T-cell (primary cell): ENCODE results near the gene ADD3. TPM values are rescaled to one million over a fixed set of nuclear protein-coding genes. Genes with fewer than 3 reads are reported as not detected.
A peak's percentile ranks its signal among the peaks of the same experiment; 100 is the strongest.

Experiments
- ATAC-seq, 4 experiments: fragments of 200-7000 bp in 3 of 4; fragments of 150-1000 bp in 1 of 4; cut with Tn5 transposase; replicated peaks in 1 of 4; 1 replicate in 3 of 4; 2 replicates in 1 of 4; pipeline ENCODE4 v1.10.0; 2021; ENCODE audit warnings: moderate library complexity in 3 of 4, mild to moderate bottlenecking in 2 of 4, moderate number of reproducible peaks in 1 of 4
- CTCF ChIA-PET, 2 donors: fragments of 300-600 bp; sonication (Branson Sonifier 250); formaldehyde crosslinking; loops; one replicate each; lab custom pipeline; 2022; ENCODE audit warnings: antibody characterized with exemption in 2 of 2; lab: Charles Lee
- POLR2A ChIA-PET, 2 donors: fragments of 300-600 bp; sonication (Branson Sonifier 250); formaldehyde crosslinking; loops; one replicate each; lab custom pipeline; 2022; ENCODE audit warnings: antibody characterized with exemption in 2 of 2; lab: Charles Lee
- DNase-seq, 35 experiments: peaks; one replicate each; pipeline versions ENCODE4 v3.0.0 to v3.0.0-alpha.2; 2013 to 2023
- H3K27ac ChIP-seq: one replicate; pipeline ENCODE4 v1.5.1; 2013; ENCODE audit warnings: low read length
- H3K27me3 ChIP-seq, 2 experiments: replicated peaks in 1 of 2; 1 replicate in 1 of 2; 2 replicates in 1 of 2; pipeline versions ENCODE4 v1.6.1 to v1.7.0; 2013; ENCODE audit warnings: low read length in 1 of 2, mixed read lengths in 1 of 2; ENCODE audit not compliant: control insufficient read depth in 2 of 2, insufficient read depth in 2 of 2; ENCODE audit errors: extremely low read depth in 1 of 2
- H3K36me3 ChIP-seq, 2 donors: 1 replicate in 1 of 2; 2 replicates in 1 of 2; pipeline versions ENCODE4 v1.6.1 to v1.7.0; 2013; ENCODE audit warnings: low read length in 1 of 2; ENCODE audit not compliant: control insufficient read depth in 2 of 2, insufficient read depth in 1 of 2; ENCODE audit errors: extremely low read depth in 1 of 2
- H3K4me1 ChIP-seq, 2 experiments: 1 replicate in 1 of 2; 2 replicates in 1 of 2; pipeline versions ENCODE4 v1.6.1 to v1.7.0; 2013; ENCODE audit warnings: low read length in 2 of 2, mixed read lengths in 1 of 2; ENCODE audit not compliant: insufficient read depth in 2 of 2, control insufficient read depth in 1 of 2; ENCODE audit errors: extremely low read depth in 1 of 2
- H3K4me3 ChIP-seq, 2 donors: 1 replicate in 1 of 2; 2 replicates in 1 of 2; pipeline versions ENCODE4 v1.5.1 to v1.7.0; 2013; ENCODE audit warnings: mild to moderate bottlenecking in 2 of 2, low read length in 1 of 2, moderate library complexity in 1 of 2; ENCODE audit not compliant: control insufficient read depth in 1 of 2; ENCODE audit errors: extremely low read depth in 1 of 2
- H3K9me3 ChIP-seq: 2 replicates; pipeline ENCODE4 v1.7.0; 2013
- H3K27ac Mint-ChIP-seq, 2 donors: one replicate each; pipeline ENCODE4 v1.8.0; 2020 to 2021; ENCODE audit warnings: mild to moderate bottlenecking in 2 of 2, mixed read lengths in 2 of 2
- H3K27me3 Mint-ChIP-seq, 2 donors: one replicate each; pipeline ENCODE4 v1.8.0; 2021 to 2022; ENCODE audit warnings: mixed read lengths in 2 of 2
- H3K36me3 Mint-ChIP-seq: one replicate; pipeline ENCODE4 v1.8.0; 2021; ENCODE audit warnings: mixed read lengths
- H3K4me1 Mint-ChIP-seq, 3 donors: one replicate each; pipeline ENCODE4 v1.8.0; 2020 to 2022; ENCODE audit warnings: mixed read lengths in 3 of 3, mild to moderate bottlenecking in 1 of 3
- H3K4me3 Mint-ChIP-seq, 3 donors: one replicate each; pipeline ENCODE4 v1.8.0; 2020 to 2022; ENCODE audit warnings: mild to moderate bottlenecking in 3 of 3, mixed read lengths in 3 of 3, moderate library complexity in 3 of 3
- H3K9me3 Mint-ChIP-seq, 3 donors: one replicate each; pipeline ENCODE4 v1.8.0; 2020 to 2022; ENCODE audit warnings: mixed read lengths in 3 of 3
- WGBS: methylation state at CpG from one replicate; pipeline ENCODE4 v1.1.5; 2013; ENCODE audit warnings: missing lambda C conversion rate; ENCODE audit not compliant: insufficient coverage; 5-methylcytosine and 5-hydroxymethylcytosine counted together
- total RNA-seq, 35 experiments: library from RNA in 6 of 35; stranded (reverse) in 6 of 35; fragments of 120-200 nt in 1 of 35; gene quantifications; one replicate each; pipeline versions ENCODE4 v1.2.1 to v1.2.4 and lab custom pipeline; 2013 to 2026

ADD3 gene
- total RNA-seq, 5 donors from 2014 or later (not counting 1 experiment from before 2014, with no cell fraction given), result 296 to 481 (median 303) TPM

DNA sequence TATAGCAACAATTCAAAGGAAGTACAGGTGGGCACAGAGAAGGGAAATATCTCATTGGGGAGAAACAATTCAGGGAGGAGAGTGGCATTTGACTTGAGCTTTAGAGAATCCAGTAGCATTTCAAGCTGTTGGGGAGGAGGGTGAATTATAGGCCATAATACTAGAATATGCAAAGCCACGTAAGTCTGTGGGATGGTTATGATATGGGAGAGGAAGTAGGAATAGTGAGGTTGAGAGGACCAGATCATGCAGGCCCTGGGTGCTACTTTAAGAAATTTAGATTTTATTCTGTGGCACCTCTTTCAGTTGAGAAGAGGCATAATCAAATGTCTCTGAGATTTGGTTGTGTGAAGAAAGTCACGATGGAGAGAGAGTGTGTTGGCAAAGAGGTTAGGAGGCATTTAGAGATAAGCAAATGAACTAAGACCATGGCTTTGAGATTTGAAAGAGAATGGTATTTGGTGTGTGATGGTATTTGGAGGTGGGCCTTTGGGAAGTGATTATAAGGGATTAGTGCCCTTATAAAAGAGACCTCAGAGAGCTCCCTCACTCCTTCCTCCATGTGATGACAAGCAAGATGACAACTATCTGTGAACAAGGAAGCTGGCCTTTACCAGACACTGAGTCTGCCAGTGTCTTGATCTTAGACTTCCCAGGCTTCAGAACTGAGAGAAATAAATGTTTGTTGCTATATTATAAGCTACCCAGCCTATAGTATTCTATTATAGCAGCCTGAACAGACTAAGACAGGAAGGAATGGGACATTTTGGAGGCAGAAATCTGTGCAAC is 15.1 kb downstream of the ADD3 start:
- H3K4me3 Mint-ChIP-seq, result peak overlapping the region in 1 of 3 donors; percentile 52
- ATAC-seq, result no peak

GRCh38 chr10:110023785-110024465 is 16.1 kb downstream of the ADD3 start:
- Mint-ChIP-seq H3K27ac (peak overlapping the region in 1 of 2 donors; percentile 41), H3K36me3 (peaks cover 18% of the 10 kb centered on the region), H3K9me3 (no peaks in the 10 kb centered on the region), H3K4me1 (peaks cover 70 to 84% (median 82%) of the 10 kb centered on the region in 3 donors), H3K4me3 (peak overlapping the region in 1 of 3 donors; percentile 52), H3K27me3 (no peaks in the 10 kb centered on the region)
- no peak overlapping the region for H3K27ac ChIP-seq
- H3K36me3 ChIP-seq, result no peaks in the 10 kb centered on the region
- ChIA-PET POLR2A (no interaction called here), CTCF (no interaction called here)
- peaks cover 3 to 36% of the 10 kb centered on the region in 2 experiments for H3K4me1 ChIP-seq
- ATAC-seq, result no peak
- no peak overlapping the region for H3K4me3 ChIP-seq
- no peaks in the 10 kb centered on the region for H3K9me3 ChIP-seq
- no CpG with 5 or more reads among the region's 4 CpGs for WGBS
- DNase-seq, result no peak
- H3K27me3 ChIP-seq, result no peaks in the 10 kb centered on the region

More for the DNA sequence above, 15.1 kb downstream of the ADD3 start:
- Mint-ChIP-seq H3K4me1 (peaks cover 74 to 88% (median 84%) of the 10 kb centered on the region in 3 donors), H3K27ac (peak overlapping the region; percentile 55 to 77), H3K27me3 (no peaks in the 10 kb centered on the region), H3K36me3 (peaks cover 18% of the 10 kb centered on the region), H3K9me3 (no peaks in the 10 kb centered on the region)
- H3K4me3 ChIP-seq, result no peak overlapping the region
- peaks cover 3 to 36% of the 10 kb centered on the region in 2 experiments for H3K4me1 ChIP-seq
- ChIA-PET POLR2A (interaction anchor here in 1 of 2 donors (0.6 kb wide), 1 partner anchor 24 kb away, joined by 5 read pairs; no protein-coding TSS in a partner anchor), CTCF (interaction anchor here (0.6 to 0.8 kb wide), 2 partner anchors 12 to 565 kb away, joined by 3 read pairs; no protein-coding TSS in a partner anchor)
- H3K36me3 ChIP-seq, result no peaks in the 10 kb centered on the region
- 100% methylated on average over 2 of the region's 2 CpGs for WGBS
- H3K27ac ChIP-seq, result no peak overlapping the region
- H3K9me3 ChIP-seq, result no peaks in the 10 kb centered on the region
- no peak for DNase-seq
- no peaks in the 10 kb centered on the region for H3K27me3 ChIP-seq

- CTCF ChIA-PET, result interaction anchor here in 1 of 2 donors (0.6 to 1.4 kb wide), 3 partner anchors 13 to 46 kb away, joined by 3 to 4 read pairs (median 3); no protein-coding TSS in a partner anchor
- peaks cover 9% of the 10 kb centered on the region for H3K36me3 Mint-ChIP-seq
These were observed 21.7 kb downstream of the ADD3 start for GRCh38 chr10:110029450-110029849.

GRCh38 chr10:110032801-110033700 is 25.3 kb downstream of the ADD3 start:
- POLR2A ChIA-PET, result no interaction called here
- peaks cover 74 to 80% (median 76%) of the 10 kb centered on the region in 3 donors for H3K4me1 Mint-ChIP-seq
- H3K9me3 Mint-ChIP-seq, result no peaks in the 10 kb centered on the region

More at GRCh38 chr10:110029450-110029849, 21.7 kb downstream of the ADD3 start:
- POLR2A ChIA-PET, result no interaction called here
- H3K27ac Mint-ChIP-seq, result no peak overlapping the region
- H3K4me3 Mint-ChIP-seq, result no peak overlapping the region
- ATAC-seq, result no peak
- Histone ChIP-seq H3K4me1 (peaks cover 10 to 26% of the 10 kb centered on the region in 2 experiments), H3K36me3 (peaks cover 0 to 3% of the 10 kb centered on the region in 2 donors), H3K27ac (no peak overlapping the region), H3K27me3 (no peaks in the 10 kb centered on the region), H3K4me3 (no peak overlapping the region), H3K9me3 (no peaks in the 10 kb centered on the region)
- H3K4me1 Mint-ChIP-seq, result peaks cover 67 to 77% (median 67%) of the 10 kb centered on the region in 3 donors
- no CpG with 5 or more reads among the region's 2 CpGs for WGBS
- no peaks in the 10 kb centered on the region for H3K9me3 Mint-ChIP-seq
- H3K27me3 Mint-ChIP-seq, result no peaks in the 10 kb centered on the region
- DNase-seq, result no peak

DNA sequence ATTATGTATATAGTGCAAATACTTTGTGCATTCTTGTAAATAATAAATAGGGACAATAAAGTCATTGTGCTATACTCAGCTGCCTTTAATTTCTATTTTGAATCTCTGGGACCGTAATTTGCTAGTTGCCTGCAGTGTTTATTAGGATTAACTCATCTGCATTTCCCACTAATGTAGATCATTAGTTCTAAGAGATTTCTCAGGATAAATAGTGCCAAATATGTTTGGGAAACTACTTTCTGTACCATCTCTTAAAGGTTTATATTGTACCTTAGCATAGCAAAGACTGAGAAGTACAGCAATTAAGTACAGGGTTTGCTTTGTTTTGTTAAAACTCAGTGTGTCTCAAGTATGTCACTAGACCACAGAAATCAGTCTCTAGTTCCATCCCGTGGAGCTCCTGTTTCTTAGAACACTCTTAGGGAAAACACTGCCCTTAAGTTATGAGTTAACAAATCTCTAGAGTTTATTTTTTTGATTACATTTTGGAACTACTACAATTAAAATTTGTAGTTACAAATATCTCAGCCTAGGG is 26.0 kb downstream of the ADD3 start:
- no peaks in the 10 kb centered on the region for H3K9me3 ChIP-seq
- H3K27me3 Mint-ChIP-seq, result no peaks in the 10 kb centered on the region
- ATAC-seq (no peak), DNase-seq (no peak)
- peaks cover 78 to 83% (median 82%) of the 10 kb centered on the region in 3 donors for H3K4me1 Mint-ChIP-seq
- H3K27me3 ChIP-seq, result no peaks in the 10 kb centered on the region
- H3K36me3 ChIP-seq, result peaks cover 0 to 3% of the 10 kb centered on the region in 2 donors
- H3K27ac ChIP-seq, result no peak overlapping the region
- no peaks in the 10 kb centered on the region for H3K9me3 Mint-ChIP-seq
- peaks cover 5% of the 10 kb centered on the region for H3K36me3 Mint-ChIP-seq
- ChIA-PET CTCF (interaction anchor here (1.3 to 1.5 kb wide), 3 partner anchors 22 to 57 kb away, joined by 4 to 6 read pairs (median 4); no protein-coding TSS in a partner anchor), POLR2A (no interaction called here)
- WGBS, result no CpG with 5 or more reads among the region's 2 CpGs
- no peak overlapping the region for H3K4me3 Mint-ChIP-seq
- peak overlapping the region in 1 of 2 donors; percentile 22 for H3K27ac Mint-ChIP-seq
- peaks cover 29 to 34% of the 10 kb centered on the region in 2 experiments for H3K4me1 ChIP-seq
- H3K4me3 ChIP-seq, result no peak overlapping the region

More at GRCh38 chr10:110032801-110033700, 25.3 kb downstream of the ADD3 start:
- H3K27ac Mint-ChIP-seq, result peak overlapping the region; percentile 48 to 64
- Histone ChIP-seq H3K27me3 (no peaks in the 10 kb centered on the region), H3K27ac (no peak overlapping the region), H3K4me1 (peaks cover 28 to 32% of the 10 kb centered on the region in 2 experiments), H3K36me3 (peaks cover 0 to 3% of the 10 kb centered on the region in 2 donors), H3K9me3 (no peaks in the 10 kb centered on the region), H3K4me3 (no peak overlapping the region)
- WGBS, result 80% methylated on average over 1 of the region's 4 CpGs
- DNase-seq (no peak), ATAC-seq (no peak)
- no peaks in the 10 kb centered on the region for H3K27me3 Mint-ChIP-seq
- peaks cover 5% of the 10 kb centered on the region for H3K36me3 Mint-ChIP-seq
- no peak overlapping the region for H3K4me3 Mint-ChIP-seq
- CTCF ChIA-PET, result interaction anchor here (0.7 to 1.3 kb wide), 3 partner anchors 22 to 57 kb away, joined by 3 to 4 read pairs (median 4); no protein-coding TSS in a partner anchor
